Measurements from ENCODE around the gene PWWP2B. TPM values are rescaled to one million over a fixed set of nuclear protein-coding genes. Genes with fewer than 3 reads are reported as not detected.

PWWP2B gene
- total RNA-seq, 1 experiment from 2014 or later, result 51.6 TPM

- Histone ChIP-seq H3K27me3 (ENCODE audit: control insufficient read depth, insufficient read depth, low read length) (no peaks in the 10 kb centered on the region), H3K36me3 (ENCODE audit: control insufficient read depth, insufficient read depth, low read length) (no peaks in the 10 kb centered on the region), H3K4me1 (ENCODE audit: control insufficient read depth, insufficient read depth, low read length) (peaks cover 26% of the 10 kb centered on the region), H3K9me3 (ENCODE audit: control insufficient read depth, insufficient read depth, low read depth, low read length) (no peaks in the 10 kb centered on the region), H3K4me3 (ENCODE audit: low read depth in 2 of 2, low read length in 2 of 2) (no peak overlapping the region), H3K27ac (ENCODE audit: low read length) (no peak overlapping the region)
- TF ChIP-seq REST (IDR thresholded peaks at IDR 0.05; ENCODE audit: insufficient read depth in 1 of 2, low read depth in 2 of 2, low read length in 1 of 2) (no peak), CTCF (IDR thresholded peaks at IDR 0.05) (no peak), SIN3A (IDR thresholded peaks at IDR 0.05; ENCODE audit: borderline replicate concordance, insufficient read depth, low read depth, low read length) (no peak), TCF7L2 (IDR thresholded peaks at IDR 0.05; ENCODE audit: low read depth, low read length) (no peak), POLR2AphosphoS5 (IDR thresholded peaks at IDR 0.05; ENCODE audit: low read depth, low read length) (no peak)
- ChIA-PET CTCF (no interaction called here), POLR2A (interaction anchor here (0.6 kb wide), 1 partner anchor 23 kb away, joined by 30 read pairs; no protein-coding TSS in a partner anchor)
- no peak for DNase-seq (ENCODE audit: low read depth, low spot score)
- no TSS peak for BruUV-seq (replicated peaks)
- no peak for ATAC-seq
- intact Hi-C loops (cut with micrococcal nuclease; ENCODE audit: unreplicated experiment) (loop anchor here (10.0 kb wide), 1 partner anchor 338 kb away; no protein-coding TSS in a partner anchor), in situ Hi-C loops (cut with HindIII; ENCODE audit: low pct_unique_long_range_greater_than_20kb, low sequenced_read_pairs) (no loop called here)
These were observed 59.9 kb downstream of the PWWP2B start for GRCh38 chr10:132456881-132457280.

GRCh38 chr10:132457328-132458070 is 60.5 kb downstream of the PWWP2B start:
- Histone ChIP-seq H3K27me3 (ENCODE audit: control insufficient read depth, insufficient read depth, low read length) (no peaks in the 10 kb centered on the region), H3K27ac (ENCODE audit: low read length) (no peak overlapping the region), H3K4me1 (ENCODE audit: control insufficient read depth, insufficient read depth, low read length) (peaks cover 20% of the 10 kb centered on the region), H3K4me3 (ENCODE audit: low read depth in 2 of 2, low read length in 2 of 2) (no peak overlapping the region), H3K36me3 (ENCODE audit: control insufficient read depth, insufficient read depth, low read length) (no peaks in the 10 kb centered on the region), H3K9me3 (ENCODE audit: control insufficient read depth, insufficient read depth, low read depth, low read length) (no peaks in the 10 kb centered on the region)
- no peak for TF ChIP-seq TCF7L2 (IDR thresholded peaks at IDR 0.05; ENCODE audit: low read depth, low read length)
- TF ChIP-seq POLR2AphosphoS5 (IDR thresholded peaks at IDR 0.05; ENCODE audit: low read depth, low read length), result no peak
- TF ChIP-seq CTCF (IDR thresholded peaks at IDR 0.05), result no peak; the same call in 1 of the 2 replicates
- TF ChIP-seq SIN3A (IDR thresholded peaks at IDR 0.05; ENCODE audit: borderline replicate concordance, insufficient read depth, low read depth, low read length), result no peak
- TF ChIP-seq REST (IDR thresholded peaks at IDR 0.05; ENCODE audit: insufficient read depth in 1 of 2, low read depth in 2 of 2, low read length in 1 of 2), result no peak
- ATAC-seq (peak; percentile 7; the same call in 1 of the 2 replicates), DNase-seq (ENCODE audit: low read depth, low spot score) (no peak)
- in situ Hi-C loops (cut with HindIII; ENCODE audit: low pct_unique_long_range_greater_than_20kb, low sequenced_read_pairs), result no loop called here
- no TSS peak for BruUV-seq (replicated peaks)
- CTCF ChIA-PET, result no interaction called here
- POLR2A ChIA-PET, result interaction anchor here (0.6 kb wide), 1 partner anchor 24 kb away, joined by 30 read pairs; no protein-coding TSS in a partner anchor
- intact Hi-C loops (cut with micrococcal nuclease; ENCODE audit: unreplicated experiment), result loop anchor here (1.0 to 10.0 kb wide), 4 partner anchors 79 to 337 kb away; partner anchors contain the start of gene INPP5A

Measured in Panc1 (cell line).